Stimulated activated CD4-positive, alpha-beta T cell treated with anti-CD3 and anti-CD28 coated beads, Interleukin-1b, Interleukin-23, amount 100 ng/mL, for 1 hour (primary cell): ENCODE results near the gene GPR22.

Source experiments
- DNase-seq, 2 donors: peaks; one replicate each; pipeline ENCODE4 v3.0.0-alpha.2; 2020; ENCODE audit warnings: low read depth in 2 of 2

The GPR22 gene

GRCh38 chr7:107469929-107470328 is at the start of gene GPR22:
TSS of gene GPR22 (plus strand) at chr7:107470057. CDS start at chr7:107474061, 4,004 bp downstream.
- no peak for DNase-seq

- DNase-seq = no peak
These were observed 42.4 kb upstream of the GPR22 start for GRCh38 chr7:107427462-107427861.

- no peak for DNase-seq
These were observed 41.2 kb upstream of the GPR22 start for GRCh38 chr7:107428642-107429041.

DNA sequence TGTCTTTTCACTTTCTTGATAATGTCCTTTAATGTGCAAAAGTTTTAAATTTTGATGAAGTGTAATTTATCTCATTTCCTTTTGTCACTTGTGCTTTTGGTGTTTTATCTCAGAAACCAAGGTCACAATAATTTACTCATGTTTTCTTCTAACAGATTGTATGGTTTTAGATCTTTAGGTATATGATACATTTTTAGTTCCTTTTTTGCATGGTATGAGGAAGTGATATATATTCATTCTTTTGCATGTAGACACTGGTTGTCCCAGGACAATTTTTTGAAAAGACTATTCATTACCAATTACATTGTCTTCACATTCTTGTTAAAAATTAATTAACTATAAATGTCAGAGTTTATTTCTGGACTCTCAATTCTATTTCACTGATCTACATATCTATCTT is 39.8 kb upstream of the GPR22 start:
- DNase-seq = no peak

DNA sequence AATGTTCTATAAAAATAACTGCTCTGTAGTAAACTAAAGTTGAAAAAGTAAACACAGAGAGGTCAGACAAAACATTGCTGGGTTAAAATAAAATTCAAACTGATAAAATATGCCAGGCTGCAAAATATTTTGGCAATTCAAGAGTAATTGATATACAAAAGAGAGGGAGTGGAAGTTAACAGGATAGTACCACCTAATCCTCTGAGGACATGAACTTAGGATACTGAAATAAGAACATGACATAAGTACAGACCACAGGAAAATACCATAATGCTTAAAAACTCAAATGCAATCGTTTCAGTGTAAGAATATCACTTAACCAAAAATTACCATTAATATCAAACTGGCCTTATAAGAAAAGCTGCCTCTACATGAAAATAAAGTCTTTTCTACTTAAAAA is 37.6 kb upstream of the GPR22 start:
- no peak for DNase-seq

DNA sequence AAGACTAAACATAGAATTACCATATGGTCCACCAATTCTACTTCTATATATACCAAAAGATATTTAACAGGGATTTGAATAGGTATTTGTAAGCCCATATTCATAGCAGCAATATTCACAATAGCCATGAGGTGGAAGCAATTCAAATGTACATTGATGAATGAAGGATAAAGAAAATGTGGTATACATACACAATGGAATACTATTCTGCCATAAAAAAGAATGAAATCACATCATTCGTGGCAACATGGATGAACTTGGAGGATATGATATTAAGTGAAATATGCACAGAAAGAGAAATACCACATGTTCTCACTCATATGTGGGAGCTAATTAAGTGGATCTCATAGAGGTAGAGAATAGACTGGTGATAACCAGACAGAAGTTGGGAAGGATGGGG is 34.1 kb upstream of the GPR22 start:
- DNase-seq = no peak

DNA sequence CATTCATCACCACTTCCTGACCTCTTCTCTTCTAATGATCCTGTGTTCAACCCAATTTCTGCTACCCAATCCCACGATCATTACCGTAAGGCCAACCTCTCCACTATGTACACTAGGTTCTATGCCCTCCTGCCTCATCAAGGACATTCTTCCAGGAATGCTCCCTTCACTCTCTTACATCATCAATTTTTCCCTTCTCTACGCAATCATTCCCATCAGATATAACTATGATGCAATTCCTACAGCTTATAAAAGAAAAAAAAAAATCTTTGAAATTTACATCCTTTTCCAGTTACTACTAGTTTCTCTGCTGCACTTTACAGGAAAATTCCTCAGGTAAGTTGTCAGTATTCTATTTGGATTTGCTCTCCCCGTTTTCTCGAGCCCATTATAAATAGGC is 30.8 kb upstream of the GPR22 start:
- no peak for DNase-seq

DNA sequence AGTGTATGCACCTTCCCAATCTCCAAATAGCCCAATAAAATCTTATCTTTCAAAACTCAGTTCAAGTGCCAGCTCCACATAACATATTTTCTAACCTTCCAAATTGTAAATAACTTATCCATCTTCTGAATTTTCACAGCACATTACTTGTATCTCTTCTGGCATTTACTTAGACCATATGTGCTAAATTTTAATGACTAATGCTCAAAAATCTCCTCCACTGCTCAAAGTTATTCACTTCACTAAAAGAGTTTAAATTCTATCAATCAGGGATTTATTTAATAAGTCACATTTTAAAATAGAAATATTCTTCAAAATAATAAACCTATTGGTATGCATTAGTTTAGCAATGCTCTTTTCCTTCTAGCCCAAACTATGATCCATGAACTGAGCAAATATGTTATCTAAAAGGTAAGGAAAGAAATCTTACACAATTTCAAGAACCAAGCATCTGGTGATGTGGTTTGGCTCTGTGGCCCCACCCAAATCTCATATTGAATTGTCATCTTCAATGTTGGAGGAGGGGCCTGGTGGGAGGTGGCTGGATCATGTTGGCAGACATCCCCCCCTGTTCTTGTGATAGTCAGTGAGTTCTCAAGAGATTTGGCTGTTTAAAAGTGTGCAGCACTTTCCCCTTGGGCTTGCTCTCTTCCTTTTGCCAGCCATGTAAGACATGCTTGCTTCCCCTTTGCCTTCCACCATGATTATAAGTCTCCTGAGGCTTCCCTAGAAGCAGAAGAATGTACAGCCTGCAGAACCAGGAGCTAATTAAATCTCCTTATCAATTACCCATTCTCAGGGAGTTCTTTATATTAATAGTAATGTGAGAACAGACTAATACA is 28.1 kb upstream of the GPR22 start:
- no peak for DNase-seq

- DNase-seq = no peak
These were observed 27.2 kb upstream of the GPR22 start for GRCh38 chr7:107442678-107443077.

DNA sequence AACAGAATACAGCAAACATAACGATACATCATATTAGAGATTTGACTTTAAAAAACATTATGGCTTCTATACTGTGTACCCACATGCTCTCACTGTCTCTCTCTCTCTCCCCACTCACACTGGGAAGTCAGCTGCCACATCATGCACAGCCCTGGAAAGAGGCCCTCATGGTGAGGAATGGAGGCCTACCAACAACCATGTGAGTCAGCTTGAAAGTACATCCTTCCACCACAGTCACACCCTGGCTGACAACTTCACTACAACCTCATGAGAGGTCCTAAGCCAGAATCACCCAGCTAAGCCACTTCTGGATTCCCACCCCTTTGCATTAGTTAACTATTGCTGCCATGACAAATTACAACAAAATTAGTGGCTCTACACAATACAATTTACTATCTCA is 23.3 kb upstream of the GPR22 start:
- no peak for DNase-seq

- DNase-seq = no peak
These were observed 22.9 kb upstream of the GPR22 start for GRCh38 chr7:107446988-107447387.

DNA sequence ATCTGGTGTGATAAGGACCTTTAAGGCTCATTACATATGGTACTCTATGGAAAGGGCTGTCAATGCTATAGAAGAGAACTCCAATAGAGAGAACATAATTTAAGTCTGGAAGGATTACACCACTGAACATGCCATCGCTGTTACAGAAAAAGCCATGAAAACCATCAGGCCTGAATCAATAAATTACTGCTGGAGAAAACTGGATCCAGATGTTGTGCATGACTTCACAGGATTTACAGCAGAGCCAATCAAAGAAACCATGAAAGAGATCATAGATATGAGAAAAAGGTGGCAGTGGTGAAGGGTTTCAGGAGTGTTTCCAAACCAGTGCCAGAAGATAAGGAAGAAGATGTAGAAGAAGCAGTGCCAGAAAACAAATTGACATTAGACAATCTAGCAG is 18.9 kb upstream of the GPR22 start:
- DNase-seq = no peak

- no peak for DNase-seq
These were observed 16.5 kb upstream of the GPR22 start for GRCh38 chr7:107453388-107453787.

- no peak for DNase-seq
These were observed 7.8 kb upstream of the GPR22 start for GRCh38 chr7:107461938-107462533.

GRCh38 chr7:107463139-107464078 is 6.4 kb upstream of the GPR22 start:
- no peak for DNase-seq

GRCh38 chr7:107464666-107465226 is 5.1 kb upstream of the GPR22 start:
- DNase-seq = no peak

DNA sequence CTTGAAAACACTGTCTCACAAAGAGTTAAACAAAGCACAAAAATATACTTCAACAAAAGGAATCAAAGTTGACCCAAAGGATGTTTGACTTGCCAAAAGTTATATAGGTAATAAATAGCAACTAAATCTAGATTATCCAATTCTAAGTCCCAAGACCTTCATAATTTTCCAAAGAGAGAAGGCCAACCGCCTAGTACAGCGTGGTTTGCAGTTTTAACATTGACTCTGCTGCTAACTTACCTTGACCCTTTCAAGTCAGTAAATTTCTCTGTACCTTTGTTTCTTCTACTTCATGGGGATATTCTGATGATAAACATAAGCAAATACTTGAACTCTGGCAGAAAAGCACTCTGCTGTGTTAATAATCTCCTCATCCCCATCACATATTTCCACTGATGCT is 1.9 kb upstream of the GPR22 start:
- no peak for DNase-seq

- no peak for DNase-seq
These were observed 1.0 kb upstream of the GPR22 start for GRCh38 chr7:107468824-107469223.

DNA sequence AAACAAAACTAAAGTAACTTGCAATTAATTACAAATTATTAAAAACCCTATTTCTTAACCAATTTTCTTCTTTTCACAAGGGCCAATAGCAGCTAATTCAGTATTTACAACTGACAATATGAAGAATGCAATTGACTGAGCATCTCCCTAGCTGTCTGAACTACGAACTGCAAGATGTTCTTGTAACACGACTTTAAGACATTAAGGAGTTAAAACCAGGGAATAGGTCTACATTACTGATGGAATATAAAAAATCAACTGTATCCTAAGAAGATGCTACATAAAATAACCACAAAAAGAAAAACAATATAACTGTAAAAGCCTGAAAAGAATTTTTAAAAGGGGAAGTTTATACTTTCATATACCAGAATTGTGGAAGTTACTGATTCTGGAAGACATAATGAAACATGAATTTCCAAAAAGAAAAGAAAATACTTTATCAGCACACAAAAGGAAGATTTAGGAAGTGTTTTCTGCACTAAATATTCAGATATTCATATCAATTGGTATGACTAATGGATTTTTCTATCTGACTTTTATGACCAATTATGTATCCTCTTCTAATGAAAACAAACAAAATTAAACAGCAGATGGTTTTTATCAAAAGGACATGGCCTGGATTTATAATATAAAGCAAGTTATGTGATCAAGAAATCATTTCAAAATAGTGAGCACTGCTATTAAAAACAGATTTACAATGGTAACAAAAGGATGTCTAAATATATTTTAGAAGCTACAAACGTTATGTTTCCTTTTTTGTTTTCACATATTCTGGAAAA is 1.6 kb downstream of the GPR22 start:
- DNase-seq = no peak

GRCh38 chr7:107472116-107472515 is 2.3 kb downstream of the GPR22 start:
- no peak for DNase-seq

- no peak for DNase-seq
These were observed 4.3 kb downstream of the GPR22 start for GRCh38 chr7:107474104-107474521.
